Liver (tissue), 3 donors: ENCODE results near the gene GSTM3.

Source experiments
- GABPA ChIP-seq, 2 donors: IDR thresholded peaks in 1 of 2; conservative IDR thresholded peaks in 1 of 2; 2 replicates each; pipeline ENCODE4 v1.6.1; 2016; ENCODE audit warnings: antibody characterized with exemption in 2 of 2, mild to moderate bottlenecking in 1 of 2, moderate library complexity in 1 of 2
- JUND ChIP-seq, 2 donors: IDR thresholded peaks; 2 replicates each; pipeline ENCODE4 v1.6.1; 2016; ENCODE audit warnings: antibody characterized with exemption in 2 of 2
- RAD21 ChIP-seq, 2 donors: IDR thresholded peaks; 2 replicates each; pipeline ENCODE4 v1.6.1; 2016; ENCODE audit warnings: antibody characterized with exemption in 2 of 2, mild to moderate bottlenecking in 2 of 2
- TAF1 ChIP-seq: conservative IDR thresholded peaks from 2 replicates; pipeline ENCODE4 v1.6.1; 2016; ENCODE audit warnings: antibody characterized with exemption, mild to moderate bottlenecking
- TF ChIP-seq, protein P1 (sequence below): fragments of 150-350 bp; IDR thresholded peaks from 2 replicates; pipeline ENCODE4 v1.5.1; 2017; ENCODE audit warnings: improper control_type of control experiment, low read depth, low read length; ENCODE audit not compliant: missing input control
- TF ChIP-seq, protein P2 (sequence below): IDR thresholded peaks from 2 replicates; pipeline ENCODE4 v1.6.1; 2016; ENCODE audit warnings: antibody characterized with exemption
- TF ChIP-seq, protein P3 (sequence below): IDR thresholded peaks from 2 replicates; pipeline ENCODE4 v1.6.1; 2016; ENCODE audit warnings: antibody characterized with exemption
- donor health status: healthy.
- donor health status: healthy.

DNA sequence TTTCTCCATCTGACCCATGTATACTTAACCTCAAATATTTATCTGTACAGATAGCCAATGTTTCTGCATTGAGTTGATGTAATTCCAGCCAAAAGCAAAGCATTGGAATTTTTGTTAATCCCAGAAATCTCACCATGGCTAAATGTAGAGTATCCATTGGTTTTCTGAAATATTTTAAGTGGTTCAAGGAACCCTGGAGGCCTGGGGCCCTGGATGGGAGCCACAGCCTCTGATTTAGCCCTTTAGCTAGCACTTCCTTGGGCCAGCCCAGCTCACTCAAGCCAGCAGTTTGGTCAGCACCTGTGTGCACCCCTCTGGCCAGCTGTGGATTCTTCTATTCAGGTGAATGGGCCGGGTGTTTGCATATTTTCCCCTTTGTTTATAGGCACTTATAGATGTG lies 41.7 kb upstream of the GSTM3 start:
- TF ChIP-seq, protein P1, sequence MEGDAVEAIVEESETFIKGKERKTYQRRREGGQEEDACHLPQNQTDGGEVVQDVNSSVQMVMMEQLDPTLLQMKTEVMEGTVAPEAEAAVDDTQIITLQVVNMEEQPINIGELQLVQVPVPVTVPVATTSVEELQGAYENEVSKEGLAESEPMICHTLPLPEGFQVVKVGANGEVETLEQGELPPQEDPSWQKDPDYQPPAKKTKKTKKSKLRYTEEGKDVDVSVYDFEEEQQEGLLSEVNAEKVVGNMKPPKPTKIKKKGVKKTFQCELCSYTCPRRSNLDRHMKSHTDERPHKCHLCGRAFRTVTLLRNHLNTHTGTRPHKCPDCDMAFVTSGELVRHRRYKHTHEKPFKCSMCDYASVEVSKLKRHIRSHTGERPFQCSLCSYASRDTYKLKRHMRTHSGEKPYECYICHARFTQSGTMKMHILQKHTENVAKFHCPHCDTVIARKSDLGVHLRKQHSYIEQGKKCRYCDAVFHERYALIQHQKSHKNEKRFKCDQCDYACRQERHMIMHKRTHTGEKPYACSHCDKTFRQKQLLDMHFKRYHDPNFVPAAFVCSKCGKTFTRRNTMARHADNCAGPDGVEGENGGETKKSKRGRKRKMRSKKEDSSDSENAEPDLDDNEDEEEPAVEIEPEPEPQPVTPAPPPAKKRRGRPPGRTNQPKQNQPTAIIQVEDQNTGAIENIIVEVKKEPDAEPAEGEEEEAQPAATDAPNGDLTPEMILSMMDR, result no peak
- TF ChIP-seq RAD21 (IDR thresholded peaks at IDR 0.05) (no peak), TAF1 (no peak), JUND (IDR thresholded peaks at IDR 0.05) (no peak), GABPA (IDR thresholded peaks at IDR 0.05 in 1 of 2, conservative IDR thresholded peaks at IDR 0.05 in 1 of 2) (no peak)
- TF ChIP-seq, protein P2, sequence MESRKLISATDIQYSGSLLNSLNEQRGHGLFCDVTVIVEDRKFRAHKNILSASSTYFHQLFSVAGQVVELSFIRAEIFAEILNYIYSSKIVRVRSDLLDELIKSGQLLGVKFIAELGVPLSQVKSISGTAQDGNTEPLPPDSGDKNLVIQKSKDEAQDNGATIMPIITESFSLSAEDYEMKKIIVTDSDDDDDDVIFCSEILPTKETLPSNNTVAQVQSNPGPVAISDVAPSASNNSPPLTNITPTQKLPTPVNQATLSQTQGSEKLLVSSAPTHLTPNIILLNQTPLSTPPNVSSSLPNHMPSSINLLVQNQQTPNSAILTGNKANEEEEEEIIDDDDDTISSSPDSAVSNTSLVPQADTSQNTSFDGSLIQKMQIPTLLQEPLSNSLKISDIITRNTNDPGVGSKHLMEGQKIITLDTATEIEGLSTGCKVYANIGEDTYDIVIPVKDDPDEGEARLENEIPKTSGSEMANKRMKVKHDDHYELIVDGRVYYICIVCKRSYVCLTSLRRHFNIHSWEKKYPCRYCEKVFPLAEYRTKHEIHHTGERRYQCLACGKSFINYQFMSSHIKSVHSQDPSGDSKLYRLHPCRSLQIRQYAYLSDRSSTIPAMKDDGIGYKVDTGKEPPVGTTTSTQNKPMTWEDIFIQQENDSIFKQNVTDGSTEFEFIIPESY, result no peak
- TF ChIP-seq, protein P3, sequence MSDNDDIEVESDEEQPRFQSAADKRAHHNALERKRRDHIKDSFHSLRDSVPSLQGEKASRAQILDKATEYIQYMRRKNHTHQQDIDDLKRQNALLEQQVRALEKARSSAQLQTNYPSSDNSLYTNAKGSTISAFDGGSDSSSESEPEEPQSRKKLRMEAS, result no peak
